Testis (tissue), 3 donors: ENCODE measurements around the gene TLX2. TPM values are rescaled to one million over a fixed set of nuclear protein-coding genes. Genes with fewer than 3 reads are reported as not detected.

Experiments
- DNase-seq: peaks from one replicate; pipeline ENCODE4 v3.0.0-alpha.2; 2019
- H3K27ac ChIP-seq, 2 donors: fragments of 200-600 bp; sonication (generic); one replicate each; pipeline ENCODE4 v1.5.1; 2019
- H3K27me3 ChIP-seq: fragments of 200-600 bp; sonication (generic); one replicate; pipeline ENCODE4 v1.5.1; 2019
- H3K36me3 ChIP-seq: fragments of 200-600 bp; sonication (generic); one replicate; pipeline ENCODE4 v1.5.1; 2017; ENCODE audit warnings: low read depth; ENCODE audit errors: missing control alignments
- H3K4me1 ChIP-seq: fragments of 200-600 bp; sonication (generic); one replicate; pipeline ENCODE4 v1.5.1; 2019
- H3K4me3 ChIP-seq, 2 donors: fragments of 200-600 bp; sonication (generic); one replicate each; pipeline ENCODE4 v1.5.1; 2017 to 2019
- H3K9me3 ChIP-seq: fragments of 200-600 bp; sonication (generic); one replicate; pipeline ENCODE4 v1.5.1; 2017
- POLR2A ChIP-seq: fragments of 450-650 bp; IDR thresholded peaks from one replicate; pipeline ENCODE4 v1.6.1; 2017; ENCODE audit warnings: antibody characterized with exemption, mild to moderate bottlenecking, moderate library complexity
- WGBS, 2 donors: methylation state at CpG; one replicate each; pipeline ENCODE4 v1.1.5; 2018; 5-methylcytosine and 5-hydroxymethylcytosine counted together
- intact Hi-C: fragments of 100-400 bp; cut with DNase I; formaldehyde crosslinking; loops from one replicate; pipeline ENCODE4 v1.15.1; 2023; ENCODE audit warnings: low total_unique reads
- polyA plus RNA-seq: library from polyadenylated mRNA; stranded (reverse); fragments of 350-450 nt; fragmentation: Illumina TruSeq; extraction: RNeasy Lipid Tissue Mini Kit (QIAGEN cat#74804); gene quantifications from one replicate; pipeline ENCODE4 v1.2.3, GENCODE V29; 2014; ENCODE audit warnings: low read depth, low replicate concordance; ENCODE audit not compliant: insufficient read depth
- total RNA-seq, 2 donors: library from RNA; depleted of rRNA; stranded (reverse); fragments of >200 nt; gene quantifications; one replicate each; pipeline ENCODE4 v1.2.3, GENCODE V29; 2016
- TF ChIP-seq, protein P1 (sequence below), 3 experiments: fragments of 450-650 bp in 2 of 3; fragments of 200-600 bp in 1 of 3; sonication (generic) in 1 of 3; IDR thresholded peaks; one replicate each; pipeline ENCODE4 v1.5.1; 2016 to 2019; ENCODE audit warnings: antibody characterized with exemption in 3 of 3, mild to moderate bottlenecking in 2 of 3, moderate library complexity in 1 of 3

TLX2 gene
- total and polyA plus RNA-seq, 3 donors from 2014 or later, result 1.1 to 4.5 (median 1.3) TPM

DNA sequence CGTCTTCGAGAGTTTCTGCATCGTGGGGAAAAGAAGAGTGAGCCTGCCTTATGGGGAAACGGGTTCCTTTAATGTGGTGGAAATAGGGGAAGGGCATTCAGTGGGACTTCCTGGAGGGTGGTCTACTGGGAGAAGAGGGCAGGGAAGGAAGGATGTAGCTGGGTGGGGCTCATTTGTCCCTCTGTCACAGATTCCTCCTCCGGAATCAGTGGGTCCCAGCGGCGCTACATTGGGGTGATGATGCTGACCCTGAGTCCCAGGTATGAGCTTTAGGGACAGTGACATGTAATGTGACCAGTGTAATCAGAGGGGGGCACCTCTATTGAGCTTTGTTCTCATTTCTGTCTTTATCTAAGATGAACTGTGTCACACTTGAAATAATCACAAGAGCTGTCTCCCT is 17.4 kb downstream of the TLX2 start:
- intact Hi-C loops, result no loop called here
- 74 to 89% methylated on average over 5 to 7 of the region's 7 CpGs for WGBS, 2 donors

DNA sequence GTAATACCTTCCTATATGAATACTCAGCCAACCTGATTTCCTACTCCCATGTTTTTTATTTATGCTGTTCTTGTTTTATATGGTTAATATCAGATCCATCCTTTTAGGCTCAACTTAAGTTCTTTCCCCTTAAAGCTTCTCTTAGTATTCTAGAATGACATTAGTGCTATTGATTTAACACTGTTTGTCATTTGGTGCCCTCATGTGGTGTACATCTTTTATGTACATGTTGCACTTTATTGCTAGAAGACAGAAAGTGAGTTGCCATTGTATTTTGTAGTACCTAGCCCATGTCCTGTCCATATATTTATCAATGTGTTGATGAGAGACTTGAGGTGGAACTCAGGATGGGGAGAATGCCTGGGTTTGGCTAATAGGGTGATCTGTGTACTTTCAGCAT is 18.0 kb downstream of the TLX2 start:
- TF ChIP-seq, protein P1, sequence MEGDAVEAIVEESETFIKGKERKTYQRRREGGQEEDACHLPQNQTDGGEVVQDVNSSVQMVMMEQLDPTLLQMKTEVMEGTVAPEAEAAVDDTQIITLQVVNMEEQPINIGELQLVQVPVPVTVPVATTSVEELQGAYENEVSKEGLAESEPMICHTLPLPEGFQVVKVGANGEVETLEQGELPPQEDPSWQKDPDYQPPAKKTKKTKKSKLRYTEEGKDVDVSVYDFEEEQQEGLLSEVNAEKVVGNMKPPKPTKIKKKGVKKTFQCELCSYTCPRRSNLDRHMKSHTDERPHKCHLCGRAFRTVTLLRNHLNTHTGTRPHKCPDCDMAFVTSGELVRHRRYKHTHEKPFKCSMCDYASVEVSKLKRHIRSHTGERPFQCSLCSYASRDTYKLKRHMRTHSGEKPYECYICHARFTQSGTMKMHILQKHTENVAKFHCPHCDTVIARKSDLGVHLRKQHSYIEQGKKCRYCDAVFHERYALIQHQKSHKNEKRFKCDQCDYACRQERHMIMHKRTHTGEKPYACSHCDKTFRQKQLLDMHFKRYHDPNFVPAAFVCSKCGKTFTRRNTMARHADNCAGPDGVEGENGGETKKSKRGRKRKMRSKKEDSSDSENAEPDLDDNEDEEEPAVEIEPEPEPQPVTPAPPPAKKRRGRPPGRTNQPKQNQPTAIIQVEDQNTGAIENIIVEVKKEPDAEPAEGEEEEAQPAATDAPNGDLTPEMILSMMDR (IDR thresholded peaks at IDR 0.05), result no peak
- TF ChIP-seq POLR2A, result no peak
- no peaks in the 10 kb centered on the region for H3K36me3 ChIP-seq
- intact Hi-C loops, result no loop called here

More for the DNA sequence above, 17.4 kb downstream of the TLX2 start:
- Histone ChIP-seq H3K4me1 (peaks cover 16% of the 10 kb centered on the region), H3K4me3 (no peak overlapping the region), H3K36me3 (no peaks in the 10 kb centered on the region), H3K9me3 (no peaks in the 10 kb centered on the region), H3K27me3 (no peaks in the 10 kb centered on the region), H3K27ac (no peak overlapping the region)
- TF ChIP-seq, protein P1 (IDR thresholded peaks at IDR 0.05), result no peak
- TF ChIP-seq POLR2A, result no peak
- DNase-seq, result no peak

DNA sequence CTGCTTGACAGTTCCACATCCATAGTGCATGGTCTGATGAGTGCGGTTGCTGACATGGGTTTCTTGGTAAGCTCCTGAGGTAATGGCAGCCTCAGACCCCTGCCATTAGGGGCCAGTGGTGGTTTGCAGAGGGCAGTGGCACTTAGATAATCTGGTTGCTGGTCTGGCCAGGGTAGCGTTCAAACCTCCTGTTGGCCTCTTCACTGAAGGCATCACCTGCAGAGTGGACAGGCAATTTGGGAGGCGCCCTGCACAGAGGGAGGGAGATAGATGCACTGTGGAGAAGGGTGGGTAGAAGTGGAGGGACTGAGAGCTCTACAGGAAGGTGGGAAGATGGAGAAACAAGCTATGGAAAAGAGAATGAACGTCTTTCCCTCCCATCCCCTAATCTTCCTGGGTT is 19.2 kb downstream of the TLX2 start:
- H3K4me1 ChIP-seq, result peaks cover 13% of the 10 kb centered on the region
- TF ChIP-seq POLR2A, result no peak
- TF ChIP-seq, protein P1 (IDR thresholded peaks at IDR 0.05), result no peak
- H3K4me3 ChIP-seq, result no peak overlapping the region
- no peak for DNase-seq
- intact Hi-C loops, result no loop called here
- H3K27ac ChIP-seq, result no peak overlapping the region
- 76 to 85% methylated on average over 3 to 4 of the region's 4 CpGs for WGBS, 2 donors
- no peaks in the 10 kb centered on the region for H3K36me3 ChIP-seq
- H3K9me3 ChIP-seq, result no peaks in the 10 kb centered on the region
- H3K27me3 ChIP-seq, result no peaks in the 10 kb centered on the region

More for the DNA sequence above, 18.0 kb downstream of the TLX2 start:
- no peak for DNase-seq
- Histone ChIP-seq H3K9me3 (no peaks in the 10 kb centered on the region), H3K27ac (no peak overlapping the region), H3K4me1 (peaks cover 16% of the 10 kb centered on the region), H3K27me3 (no peaks in the 10 kb centered on the region), H3K4me3 (no peak overlapping the region)

DNA sequence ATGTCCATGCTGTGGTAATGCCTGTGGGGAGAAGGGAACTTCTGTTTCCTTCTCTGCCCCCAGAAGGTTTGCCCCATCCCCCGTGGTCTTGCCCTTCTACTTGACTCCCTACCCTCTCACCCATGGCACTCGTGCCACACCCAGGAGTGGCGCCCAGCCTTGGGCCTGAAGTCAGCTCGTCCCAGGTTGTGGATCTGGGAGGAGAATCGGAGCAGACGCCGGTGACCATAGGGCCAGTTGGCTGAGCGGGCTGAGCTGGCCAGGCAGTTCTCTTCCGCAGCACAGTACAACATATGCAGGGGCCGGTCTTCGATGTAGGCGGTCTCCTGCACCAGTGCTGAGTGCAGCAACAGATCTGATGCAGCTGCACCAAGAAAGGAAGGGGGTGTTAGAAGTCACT is 20.2 kb downstream of the TLX2 start:
- WGBS, 2 donors, result 86 to 89% methylated on average over 10 to 12 of the region's 12 CpGs
- H3K36me3 ChIP-seq, result no peaks in the 10 kb centered on the region
- H3K27me3 ChIP-seq, result no peaks in the 10 kb centered on the region
- no peaks in the 10 kb centered on the region for H3K9me3 ChIP-seq
- intact Hi-C loops, result no loop called here
- no peak for DNase-seq
- no peak overlapping the region for H3K27ac ChIP-seq
- TF ChIP-seq POLR2A, result no peak
- TF ChIP-seq, protein P1 (IDR thresholded peaks at IDR 0.05), result no peak
- H3K4me1 ChIP-seq, result peaks cover 9% of the 10 kb centered on the region
- H3K4me3 ChIP-seq, result no peak overlapping the region

DNA sequence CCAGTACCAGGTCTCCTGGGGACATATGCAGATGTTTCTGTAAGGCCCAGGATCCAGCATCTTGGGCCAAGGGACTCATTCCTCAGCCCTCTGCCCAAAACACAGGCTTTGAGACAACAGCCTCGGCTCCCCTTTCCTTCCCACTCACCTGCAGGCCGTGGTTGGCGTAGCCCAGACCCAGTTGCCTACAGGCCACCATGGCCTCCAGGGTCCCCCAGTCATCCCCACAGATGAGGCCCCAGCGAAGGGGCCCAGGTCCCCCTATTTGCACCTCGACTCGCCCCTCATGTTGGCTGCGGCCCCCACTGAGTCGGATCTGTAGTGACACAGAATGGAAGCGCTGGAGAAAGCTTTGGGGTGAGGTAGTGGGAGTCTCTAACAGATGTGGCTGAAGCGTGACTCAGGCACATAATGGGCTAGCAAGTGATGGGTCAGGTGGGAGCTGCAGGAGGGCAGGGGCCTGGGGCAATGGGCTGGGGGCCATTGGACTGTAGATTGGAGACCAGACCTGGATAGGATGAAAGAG is 21.3 kb downstream of the TLX2 start:
- WGBS, 2 donors, result 93 to 95% methylated on average over 8 to 10 of the region's 10 CpGs
- intact Hi-C loops, result no loop called here

More for the DNA sequence above, 21.3 kb downstream of the TLX2 start:
- Histone ChIP-seq H3K4me3 (no peak overlapping the region), H3K4me1 (peaks cover 9% of the 10 kb centered on the region), H3K36me3 (no peaks in the 10 kb centered on the region), H3K27me3 (no peaks in the 10 kb centered on the region), H3K9me3 (no peaks in the 10 kb centered on the region), H3K27ac (no peak overlapping the region)
- no peak for DNase-seq
- TF ChIP-seq, protein P1 (IDR thresholded peaks at IDR 0.05), result no peak
- TF ChIP-seq POLR2A, result no peak
